Esophagus (tissue), 2 donors: Measurements from ENCODE around the gene BLMH. TPM values are rescaled to one million over a fixed set of nuclear protein-coding genes. Genes with fewer than 3 reads are reported as not detected.
A peak's percentile ranks its signal among the peaks of the same experiment; 100 is the strongest.
"Not testable (repeated sequence)": the region's sequence is repeated elsewhere in the genome, so short reads cannot be mapped to it uniquely, and the experiment has no call there.

Experiments used
- H3K27ac ChIP-seq, 2 donors: one replicate each; pipeline ENCODE4 v1.5.1; 2013; ENCODE audit warnings: low read depth in 2 of 2, mild to moderate bottlenecking in 2 of 2, inconsistent platforms in 1 of 2, low read length in 1 of 2, moderate library complexity in 1 of 2
- H3K27me3 ChIP-seq, 2 donors: one replicate each; pipeline ENCODE4 v1.6.1; 2013; ENCODE audit warnings: low read length in 2 of 2, control low read depth in 1 of 2, mild to moderate bottlenecking in 1 of 2; ENCODE audit not compliant: insufficient read depth in 2 of 2, control insufficient read depth in 1 of 2
- H3K36me3 ChIP-seq, 2 donors: one replicate each; pipeline ENCODE4 v1.6.1; 2013; ENCODE audit warnings: low read length in 1 of 2; ENCODE audit not compliant: control insufficient read depth in 2 of 2, insufficient read depth in 2 of 2
- H3K4me1 ChIP-seq, 2 donors: one replicate each; pipeline ENCODE4 v1.6.1; 2013; ENCODE audit warnings: low read length in 1 of 2; ENCODE audit not compliant: control insufficient read depth in 2 of 2, insufficient read depth in 2 of 2
- H3K4me3 ChIP-seq, 2 donors: one replicate each; pipeline ENCODE4 v1.5.1; 2013; ENCODE audit warnings: low read length in 2 of 2, mild to moderate bottlenecking in 2 of 2, low read depth in 1 of 2, moderate library complexity in 1 of 2
- H3K9me3 ChIP-seq, 2 donors: one replicate each; pipeline ENCODE4 v1.6.1; 2013; ENCODE audit warnings: mild to moderate bottlenecking in 2 of 2, low read depth in 1 of 2, low read length in 1 of 2, moderate library complexity in 1 of 2; ENCODE audit not compliant: control insufficient read depth in 2 of 2, insufficient read depth in 1 of 2
- WGBS, 2 donors: extraction: QIAGEN DNeasy Blood & Tissue Kit; methylation state at CpG; one replicate each; pipeline ENCODE4 v1.1.7; 2013; 5-methylcytosine and 5-hydroxymethylcytosine counted together
- polyA plus RNA-seq, 2 donors: library from polyadenylated mRNA; stranded (reverse); fragments of 200-250 nt; gene quantifications; one replicate each; pipeline ENCODE4 v1.2.3, GENCODE V29; 2013
- donor health status: healthy with polysubstance abuse.
- donor health status: Bipolar disorder and iron deficiency.

The BLMH gene
- polyA plus RNA-seq, 2 donors, result 8.9 to 23.7 TPM

DNA sequence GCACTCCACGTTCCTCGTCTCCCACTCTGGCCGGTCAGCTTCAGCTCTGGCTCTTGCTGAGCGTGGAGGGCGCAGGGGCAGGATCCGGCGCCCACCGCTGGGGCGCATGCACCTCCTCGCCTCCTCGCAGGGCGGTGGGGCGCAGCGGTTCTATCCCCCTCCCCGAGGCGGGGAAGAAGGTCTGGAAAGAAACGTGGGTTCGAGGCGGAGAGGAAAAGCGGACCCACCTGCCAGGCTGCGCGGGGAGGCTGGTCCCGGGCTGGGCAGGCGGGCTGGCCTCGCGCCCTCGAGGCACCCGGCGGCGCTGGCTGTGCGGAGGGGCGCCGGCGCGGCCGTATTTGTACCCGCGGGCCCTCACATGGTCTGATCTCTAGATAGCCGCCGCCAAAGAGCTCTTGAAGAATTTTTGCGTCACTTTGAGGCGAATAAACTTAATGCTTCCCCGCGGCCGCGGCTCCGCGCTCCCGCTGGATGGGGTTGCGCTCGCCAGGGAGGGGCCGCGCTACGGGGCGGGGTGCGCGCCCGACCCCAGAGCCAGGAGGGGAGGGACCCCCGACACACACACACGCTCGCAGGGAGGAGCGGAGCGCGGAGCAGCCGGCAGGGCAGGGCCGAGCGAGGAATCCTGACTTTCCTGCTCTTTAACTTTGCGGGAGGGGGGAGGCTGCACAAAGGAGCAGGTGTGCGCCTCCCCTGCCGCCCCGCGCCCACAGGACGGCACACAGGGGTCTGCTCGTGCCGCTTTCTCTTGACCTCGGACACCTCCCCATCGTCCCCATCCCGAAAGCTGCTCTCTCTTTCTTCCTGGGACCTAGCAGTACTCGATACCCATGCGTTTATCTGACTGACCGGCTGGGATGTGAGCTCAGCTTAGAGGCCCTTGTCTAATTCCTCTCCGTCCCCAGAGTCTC is 56.1 kb downstream of the BLMH start, which contains the start of gene SLC6A4:
Gene SLC6A4 (minus strand): TSS at position 312 of the 911 bp plus-strand sequence. CDS start 13,739 bp downstream, outside the sequence.
- H3K27ac ChIP-seq, result peak within 1 kb of the TSS in 1 of 2 donors; percentile 63
- no peaks in the 10 kb centered on the region for H3K9me3 ChIP-seq
- H3K4me3 ChIP-seq, result peak within 1 kb of the TSS; percentile 48 to 60
- H3K4me1 ChIP-seq, result peaks cover 3 to 15% of the 10 kb centered on the region in 2 donors
- WGBS, 2 donors, result 3 to 6% methylated on average over 62 to 82 of the region's 82 CpGs
- no peaks in the 10 kb centered on the region for H3K36me3 ChIP-seq
- peaks cover 0 to 9% of the 10 kb centered on the region in 2 donors for H3K27me3 ChIP-seq

DNA sequence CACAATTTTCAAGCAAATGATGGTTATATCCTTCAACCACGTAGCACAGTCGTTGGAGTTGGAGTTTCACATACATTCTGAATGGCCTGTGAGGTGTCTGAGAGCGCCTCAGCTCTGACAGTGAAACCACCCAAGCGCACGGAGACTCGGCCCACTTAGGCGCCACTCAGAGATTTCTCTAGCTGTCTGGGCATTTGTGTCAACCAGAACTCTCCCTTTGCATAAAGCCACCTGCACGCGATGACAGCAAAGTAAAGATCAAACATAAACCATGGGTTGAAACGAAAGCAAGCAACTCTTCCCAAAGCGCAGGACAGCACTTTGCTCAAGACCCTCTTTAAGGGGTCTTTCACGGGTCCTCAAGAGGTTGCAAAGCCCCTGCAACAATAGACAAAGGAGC is 56.8 kb downstream of the BLMH start:
- peak overlapping the region in 1 of 2 donors; percentile 63 for H3K27ac ChIP-seq
- WGBS, 2 donors, result 24 to 27% methylated on average over 12 of the region's 12 CpGs
- H3K4me1 ChIP-seq, result peaks cover 3 to 15% of the 10 kb centered on the region in 2 donors
- H3K4me3 ChIP-seq, result peak overlapping the region; percentile 48 to 60
- peaks cover 0 to 9% of the 10 kb centered on the region in 2 donors for H3K27me3 ChIP-seq
- no peaks in the 10 kb centered on the region for H3K36me3 ChIP-seq
- H3K9me3 ChIP-seq, result no peaks in the 10 kb centered on the region

DNA sequence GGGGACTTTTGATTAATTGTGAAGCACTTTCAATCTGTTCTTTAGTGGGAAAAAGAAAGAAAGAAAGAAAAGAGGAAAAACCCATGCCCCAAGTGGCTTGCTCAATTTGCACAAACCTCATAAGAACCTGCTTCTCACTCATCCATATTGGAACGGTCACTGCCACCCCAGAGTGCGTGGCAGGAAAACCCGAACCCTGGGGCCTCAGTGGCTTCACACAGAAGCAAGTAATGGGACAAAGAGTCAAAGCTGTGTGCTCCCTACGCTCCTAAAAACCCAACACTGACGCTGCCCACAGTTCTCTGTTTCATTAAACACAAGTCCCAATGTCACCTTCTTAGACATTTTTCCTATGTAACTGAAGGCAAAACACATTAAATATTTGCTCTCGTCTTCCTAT is 57.4 kb downstream of the BLMH start:
- WGBS, 2 donors, result 85 to 86% methylated on average over 6 of the region's 6 CpGs
- Histone ChIP-seq H3K4me3 (no peak overlapping the region), H3K27ac (no peak overlapping the region), H3K36me3 (no peaks in the 10 kb centered on the region), H3K27me3 (peaks cover 0 to 9% of the 10 kb centered on the region in 2 donors), H3K4me1 (peaks cover 3 to 15% of the 10 kb centered on the region in 2 donors), H3K9me3 (no peaks in the 10 kb centered on the region)

DNA sequence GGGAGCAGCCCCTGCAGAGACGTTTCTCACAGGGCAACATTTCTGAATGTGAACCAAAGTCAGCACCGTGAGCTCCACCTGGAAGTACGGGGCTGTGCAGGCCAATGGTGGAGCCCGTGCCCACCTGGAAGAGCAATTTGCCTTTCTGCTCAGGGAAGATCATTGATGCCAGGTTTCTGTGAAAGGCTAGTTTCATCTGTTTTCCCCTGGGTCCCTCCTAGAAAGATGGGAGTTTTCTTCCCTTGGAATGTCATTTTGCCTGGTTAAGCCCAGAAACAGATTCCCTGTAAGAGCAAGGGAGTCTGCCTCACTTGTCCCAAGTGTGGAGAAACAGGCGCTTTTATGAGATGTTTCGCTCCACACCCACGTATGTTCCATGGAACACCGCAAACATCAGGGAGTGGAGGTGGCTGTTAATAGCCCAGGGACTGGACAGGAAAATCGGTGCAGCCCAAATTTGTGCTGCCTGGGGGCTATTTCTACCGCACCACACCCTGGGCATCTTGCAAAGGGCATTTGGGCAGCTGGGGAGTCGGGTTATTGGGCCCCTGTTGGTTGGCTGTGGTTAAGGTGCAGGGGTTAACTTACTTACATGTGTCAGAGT is 58.8 kb downstream of the BLMH start:
- Histone ChIP-seq H3K27me3 (peaks cover 0 to 3% of the 10 kb centered on the region in 2 donors), H3K27ac (no peak overlapping the region)

DNA sequence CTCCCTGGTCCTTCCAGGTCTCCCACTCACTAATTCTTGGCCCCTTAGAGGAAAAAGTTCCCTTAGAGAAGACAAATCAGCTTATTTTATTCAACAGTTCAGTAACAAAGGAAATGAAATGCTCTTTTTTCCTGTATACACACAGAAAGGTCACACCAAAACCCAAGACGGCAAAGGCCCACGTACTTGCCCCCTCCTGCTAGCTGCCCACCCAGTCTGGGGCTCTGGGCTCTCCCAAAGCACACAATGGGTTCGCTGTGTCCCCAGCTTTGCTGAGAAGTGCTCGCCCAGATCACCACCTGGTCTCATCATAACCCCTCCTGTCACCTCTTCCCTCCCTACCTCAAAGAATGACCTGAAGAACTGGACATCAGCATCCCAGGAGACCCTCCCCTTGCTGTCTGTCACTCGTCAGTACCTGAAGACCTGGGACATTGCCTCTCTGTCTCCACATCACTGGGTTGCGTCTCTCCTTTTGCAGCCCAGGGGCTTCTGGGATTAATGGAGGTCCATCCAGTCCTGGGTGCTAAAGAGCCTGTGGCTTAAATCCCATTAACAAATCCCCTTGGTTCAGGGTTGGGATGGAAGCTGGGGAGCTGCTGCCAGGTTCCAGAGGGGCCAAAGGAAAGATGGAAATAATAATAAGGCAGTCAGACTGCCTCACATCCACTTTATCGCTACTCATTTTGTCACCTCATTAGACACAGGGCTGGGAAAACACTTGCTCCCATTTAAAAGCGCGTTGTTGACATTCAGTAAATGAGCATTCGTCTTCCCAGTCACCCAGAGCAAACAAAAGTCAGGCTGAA is 59.5 kb downstream of the BLMH start:
- WGBS, 2 donors, result 72 to 77% methylated on average over 10 of the region's 10 CpGs
- H3K27ac ChIP-seq, result no peak overlapping the region

More for the DNA sequence above, 58.8 kb downstream of the BLMH start:
- Histone ChIP-seq H3K9me3 (no peaks in the 10 kb centered on the region), H3K4me1 (peaks cover 3 to 15% of the 10 kb centered on the region in 2 donors), H3K36me3 (no peaks in the 10 kb centered on the region), H3K4me3 (no peak overlapping the region)
- WGBS, 2 donors, result 60 to 68% methylated on average over 11 of the region's 11 CpGs

DNA sequence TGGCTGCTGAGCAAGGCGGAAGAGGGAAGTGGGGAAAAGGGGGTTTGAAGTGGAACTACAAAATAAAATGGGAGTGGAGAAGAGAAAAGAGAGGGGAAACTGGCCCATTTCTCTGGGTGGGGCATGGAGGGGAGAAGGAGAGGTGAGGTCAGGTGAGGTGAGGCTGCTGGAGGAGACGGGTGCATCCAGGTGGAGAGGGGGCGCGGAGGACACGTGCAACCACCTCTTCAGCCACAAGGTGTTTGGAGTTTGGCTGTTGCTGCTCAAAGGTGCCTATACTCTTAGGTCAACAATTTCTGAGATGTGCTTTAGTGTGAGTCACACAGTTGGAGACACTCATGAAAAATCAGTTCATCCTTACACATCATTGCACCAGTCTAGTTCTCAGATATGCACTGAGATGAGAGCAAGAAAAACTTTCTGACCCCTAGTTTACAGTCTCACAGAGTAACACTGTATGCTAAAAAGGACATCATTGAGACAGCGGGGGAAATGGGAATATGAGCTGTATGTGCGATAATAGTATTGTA is 61.1 kb downstream of the BLMH start:
- H3K4me3 ChIP-seq, result no peak overlapping the region
- H3K27me3 ChIP-seq, result no peaks in the 10 kb centered on the region
- peaks cover 0 to 9% of the 10 kb centered on the region in 2 donors for H3K4me1 ChIP-seq
- 79 to 81% methylated on average over 7 of the region's 7 CpGs for WGBS, 2 donors
- H3K36me3 ChIP-seq, result no peaks in the 10 kb centered on the region
- no peaks in the 10 kb centered on the region for H3K9me3 ChIP-seq
- peak overlapping the region in 1 of 2 donors; percentile 46 for H3K27ac ChIP-seq

More for the DNA sequence above, 59.5 kb downstream of the BLMH start:
- Histone ChIP-seq H3K4me3 (no peak overlapping the region), H3K36me3 (no peaks in the 10 kb centered on the region), H3K4me1 (peaks cover 3 to 10% of the 10 kb centered on the region in 2 donors), H3K27me3 (peaks cover 0 to 3% of the 10 kb centered on the region in 2 donors), H3K9me3 (no peaks in the 10 kb centered on the region)

DNA sequence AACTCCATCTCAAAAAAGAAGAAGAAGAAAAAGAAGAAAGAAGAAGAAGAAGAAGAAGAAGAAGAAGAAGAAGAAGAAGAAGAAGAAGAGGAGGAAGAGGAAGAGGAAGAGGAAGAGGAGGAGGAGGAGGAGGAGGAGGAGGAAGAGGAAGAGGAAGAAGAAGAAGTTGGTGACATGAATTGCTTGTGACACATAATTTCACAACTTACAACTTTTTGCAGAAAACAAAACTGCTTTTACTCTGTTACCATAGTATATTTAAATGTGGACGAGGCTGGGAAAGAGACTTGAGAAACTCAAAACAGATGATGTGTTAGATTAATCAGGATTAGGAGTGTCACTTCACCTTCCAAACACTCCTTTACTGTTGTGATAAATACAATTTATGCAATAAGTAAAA is 61.7 kb downstream of the BLMH start:
- H3K36me3 ChIP-seq, H3K27me3 ChIP-seq, H3K4me1 ChIP-seq, H3K9me3 ChIP-seq, H3K4me3 ChIP-seq, H3K27ac ChIP-seq: not testable (repeated sequence)
- 28 to 57% methylated on average over 1 of the region's 1 CpG for WGBS, 2 donors

DNA sequence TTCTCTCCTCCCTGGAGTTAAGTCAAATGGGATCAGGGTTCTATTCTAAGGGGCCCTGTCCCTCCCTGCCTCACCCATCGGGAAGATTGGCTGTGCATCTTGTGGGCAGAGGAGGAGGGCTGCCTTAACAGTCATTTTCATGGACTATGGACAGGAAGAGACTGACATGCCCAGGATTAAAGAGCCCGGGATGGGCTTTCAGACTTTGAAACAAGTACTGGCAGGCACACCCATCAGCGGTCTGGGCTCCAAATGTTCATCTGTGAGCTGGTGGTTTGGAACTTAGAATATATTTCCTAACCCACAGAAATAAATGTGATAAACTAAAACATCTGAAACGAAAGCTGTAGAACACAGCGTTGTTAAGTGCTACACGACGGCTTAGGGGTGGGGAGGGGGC is 62.7 kb downstream of the BLMH start:
- Histone ChIP-seq H3K9me3 (no peaks in the 10 kb centered on the region), H3K27ac (peak overlapping the region; percentile 1 to 21), H3K4me3 (no peak overlapping the region), H3K27me3 (no peaks in the 10 kb centered on the region), H3K36me3 (no peaks in the 10 kb centered on the region), H3K4me1 (peaks cover 0 to 5% of the 10 kb centered on the region in 2 donors)
- 34 to 42% methylated on average over 7 of the region's 7 CpGs for WGBS, 2 donors

DNA sequence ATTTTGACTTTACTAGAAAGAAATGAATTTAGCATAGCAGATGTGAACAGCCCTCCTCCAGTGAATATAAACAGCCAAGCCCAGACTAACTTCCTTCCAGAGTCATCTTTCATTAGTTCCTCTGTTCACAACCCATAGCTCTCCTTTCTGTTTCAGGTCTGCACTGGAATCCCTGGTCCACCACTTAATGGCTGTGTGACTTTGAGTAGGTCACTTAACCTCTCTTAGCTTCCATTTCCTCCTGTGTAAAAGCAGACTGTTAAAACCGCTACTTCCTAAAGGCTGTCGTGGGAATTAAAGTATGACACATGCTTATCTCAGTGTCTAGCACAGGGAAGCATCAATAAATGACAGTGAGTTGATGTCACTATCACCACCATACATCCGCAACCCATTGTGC is 63.7 kb downstream of the BLMH start:
- 83 to 84% methylated on average over 3 of the region's 3 CpGs for WGBS, 2 donors

More for the DNA sequence above, 63.7 kb downstream of the BLMH start:
- no peaks in the 10 kb centered on the region for H3K36me3 ChIP-seq
- no peaks in the 10 kb centered on the region for H3K9me3 ChIP-seq
- no peaks in the 10 kb centered on the region for H3K27me3 ChIP-seq
- peak overlapping the region in 1 of 2 donors; percentile 58 for H3K27ac ChIP-seq
- peaks cover 0 to 5% of the 10 kb centered on the region in 2 donors for H3K4me1 ChIP-seq
- no peak overlapping the region for H3K4me3 ChIP-seq
